ENCODE data around the gene SH3BP5L. TPM values are rescaled to one million over a fixed set of nuclear protein-coding genes. Genes with fewer than 3 reads are reported as not detected.

The SH3BP5L gene
- total and polyA plus RNA-seq, 2 of the 13 experiments (the other 11 are each of a cell fraction or from before 2014, with no cell fraction given) = 10.3 to 14.9 TPM

DNA sequence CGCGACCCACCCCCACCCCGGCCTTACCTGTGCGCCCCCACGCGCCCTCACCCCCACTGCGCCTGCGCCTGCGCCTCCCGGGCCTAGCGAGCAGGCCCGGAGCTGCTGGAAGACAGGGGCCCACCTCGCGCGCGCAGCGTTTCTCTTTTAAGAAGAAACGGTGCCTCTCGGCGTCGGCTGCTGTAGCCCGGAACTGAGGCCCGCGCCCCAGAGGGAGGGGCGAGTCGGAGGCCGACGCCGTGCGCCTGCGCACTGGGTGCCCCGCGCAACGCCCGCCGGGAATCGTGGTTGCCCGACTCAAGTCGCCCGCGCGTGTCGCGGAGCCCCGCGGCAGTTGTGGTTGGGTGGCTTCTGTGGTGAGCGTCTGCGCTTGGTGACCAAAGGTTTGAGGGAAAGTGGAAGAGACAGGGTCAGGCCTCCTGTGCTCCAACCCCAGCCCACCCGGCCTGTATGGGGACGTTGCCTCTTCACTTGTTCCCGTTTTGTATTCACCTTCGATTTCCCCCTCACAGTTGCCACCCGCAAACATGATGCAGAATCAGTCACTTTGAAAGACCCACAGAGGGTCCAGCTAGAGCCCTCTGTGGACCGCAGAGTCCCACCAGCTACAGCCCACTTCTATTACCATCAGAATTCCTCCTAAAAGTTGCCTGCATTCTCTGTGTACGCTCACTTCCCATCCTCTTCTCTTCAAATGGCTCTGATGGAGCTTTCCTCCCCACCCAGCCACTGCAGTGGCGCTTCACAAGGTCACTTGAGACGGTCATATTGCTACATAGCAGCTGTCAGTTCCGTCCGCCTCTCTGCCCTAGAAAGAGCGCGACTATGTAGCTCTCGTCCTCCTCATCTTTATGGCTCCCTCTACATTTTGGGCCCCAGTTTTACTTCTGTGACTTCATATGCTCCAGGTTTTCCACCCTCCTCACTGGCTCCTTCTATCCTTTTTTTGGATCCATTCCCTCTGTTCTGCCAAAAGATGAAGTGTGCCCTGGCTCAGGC lies 33.5 kb upstream of the SH3BP5L start, which contains the start of gene ZNF692 (continued):
- TF ChIP-seq, protein P1, sequence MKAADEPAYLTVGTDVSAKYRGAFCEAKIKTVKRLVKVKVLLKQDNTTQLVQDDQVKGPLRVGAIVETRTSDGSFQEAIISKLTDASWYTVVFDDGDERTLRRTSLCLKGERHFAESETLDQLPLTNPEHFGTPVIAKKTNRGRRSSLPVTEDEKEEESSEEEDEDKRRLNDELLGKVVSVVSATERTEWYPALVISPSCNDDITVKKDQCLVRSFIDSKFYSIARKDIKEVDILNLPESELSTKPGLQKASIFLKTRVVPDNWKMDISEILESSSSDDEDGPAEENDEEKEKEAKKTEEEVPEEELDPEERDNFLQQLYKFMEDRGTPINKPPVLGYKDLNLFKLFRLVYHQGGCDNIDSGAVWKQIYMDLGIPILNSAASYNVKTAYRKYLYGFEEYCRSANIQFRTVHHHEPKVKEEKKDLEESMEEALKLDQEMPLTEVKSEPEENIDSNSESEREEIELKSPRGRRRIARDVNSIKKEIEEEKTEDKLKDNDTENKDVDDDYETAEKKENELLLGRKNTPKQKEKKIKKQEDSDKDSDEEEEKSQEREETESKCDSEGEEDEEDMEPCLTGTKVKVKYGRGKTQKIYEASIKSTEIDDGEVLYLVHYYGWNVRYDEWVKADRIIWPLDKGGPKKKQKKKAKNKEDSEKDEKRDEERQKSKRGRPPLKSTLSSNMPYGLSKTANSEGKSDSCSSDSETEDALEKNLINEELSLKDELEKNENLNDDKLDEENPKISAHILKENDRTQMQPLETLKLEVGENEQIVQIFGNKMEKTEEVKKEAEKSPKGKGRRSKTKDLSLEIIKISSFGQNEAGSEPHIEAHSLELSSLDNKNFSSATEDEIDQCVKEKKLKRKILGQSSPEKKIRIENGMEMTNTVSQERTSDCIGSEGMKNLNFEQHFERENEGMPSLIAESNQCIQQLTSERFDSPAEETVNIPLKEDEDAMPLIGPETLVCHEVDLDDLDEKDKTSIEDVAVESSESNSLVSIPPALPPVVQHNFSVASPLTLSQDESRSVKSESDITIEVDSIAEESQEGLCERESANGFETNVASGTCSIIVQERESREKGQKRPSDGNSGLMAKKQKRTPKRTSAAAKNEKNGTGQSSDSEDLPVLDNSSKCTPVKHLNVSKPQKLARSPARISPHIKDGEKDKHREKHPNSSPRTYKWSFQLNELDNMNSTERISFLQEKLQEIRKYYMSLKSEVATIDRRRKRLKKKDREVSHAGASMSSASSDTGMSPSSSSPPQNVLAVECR (CRISPR knock-in tag; IDR thresholded peaks at IDR 0.05; ENCODE audit: borderline replicate concordance) = peak; percentile 82
- no peak for TF ChIP-seq EHMT2 (IDR thresholded peaks at IDR 0.05; ENCODE audit: borderline replicate concordance, low read depth, low read length)
- TF ChIP-seq ZNF326 (CRISPR knock-in tag; IDR thresholded peaks at IDR 0.05; ENCODE audit: borderline replicate concordance) = no peak
- TF ChIP-seq RORA (CRISPR knock-in tag; IDR thresholded peaks at IDR 0.05) = no peak
- peak; percentile 14; the same call in 1 of the 2 replicates for TF ChIP-seq SALL2 (CRISPR knock-in tag; IDR thresholded peaks at IDR 0.05)
- no peak for TF ChIP-seq ZNF251 (CRISPR knock-in tag; IDR thresholded peaks at IDR 0.05)
- no peak for TF ChIP-seq ZFP62 (CRISPR knock-in tag; IDR thresholded peaks at IDR 0.05)
- TF ChIP-seq SPEN (CRISPR knock-in tag; IDR thresholded peaks at IDR 0.05; ENCODE audit: low read depth) = peak; percentile 16; the same call in 1 of the 2 replicates
- TF ChIP-seq TRIM24 (CRISPR knock-in tag; IDR thresholded peaks at IDR 0.05) = no peak
- TF ChIP-seq ZBTB39 (CRISPR knock-in tag; IDR thresholded peaks at IDR 0.05) = peak; percentile 88; the same call in 1 of the 2 replicates
- no peak; the same call in 1 of the 2 replicates for TF ChIP-seq ZBTB14 (CRISPR knock-in tag; IDR thresholded peaks at IDR 0.05)
- TF ChIP-seq ZNF562 (CRISPR knock-in tag; IDR thresholded peaks at IDR 0.05; ENCODE audit: borderline replicate concordance) = no peak
- TF ChIP-seq ZNF432 (CRISPR knock-in tag; IDR thresholded peaks at IDR 0.05; ENCODE audit: borderline replicate concordance) = 0 out of 2 replicates have a peak, but pooled peaks have one; percentile 37
- TF ChIP-seq PBX3 (CRISPR knock-in tag; IDR thresholded peaks at IDR 0.05; ENCODE audit: borderline replicate concordance) = no peak
- no peak for TF ChIP-seq ZNF644 (CRISPR knock-in tag; IDR thresholded peaks at IDR 0.05; ENCODE audit: low read depth)
- no peak for TF ChIP-seq MZF1 (CRISPR knock-in tag; IDR thresholded peaks at IDR 0.05; ENCODE audit: borderline replicate concordance)
- TF ChIP-seq ZNF343 (CRISPR knock-in tag; IDR thresholded peaks at IDR 0.05) = no peak
- TF ChIP-seq, protein P2, sequence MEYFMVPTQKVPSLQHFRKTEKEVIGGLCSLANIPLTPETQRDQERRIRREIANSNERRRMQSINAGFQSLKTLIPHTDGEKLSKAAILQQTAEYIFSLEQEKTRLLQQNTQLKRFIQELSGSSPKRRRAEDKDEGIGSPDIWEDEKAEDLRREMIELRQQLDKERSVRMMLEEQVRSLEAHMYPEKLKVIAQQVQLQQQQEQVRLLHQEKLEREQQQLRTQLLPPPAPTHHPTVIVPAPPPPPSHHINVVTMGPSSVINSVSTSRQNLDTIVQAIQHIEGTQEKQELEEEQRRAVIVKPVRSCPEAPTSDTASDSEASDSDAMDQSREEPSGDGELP (IDR thresholded peaks at IDR 0.05; ENCODE audit: borderline replicate concordance, low read depth) = no peak
